Measurements from ENCODE around the gene PLP1.

Gene PLP1

DNA sequence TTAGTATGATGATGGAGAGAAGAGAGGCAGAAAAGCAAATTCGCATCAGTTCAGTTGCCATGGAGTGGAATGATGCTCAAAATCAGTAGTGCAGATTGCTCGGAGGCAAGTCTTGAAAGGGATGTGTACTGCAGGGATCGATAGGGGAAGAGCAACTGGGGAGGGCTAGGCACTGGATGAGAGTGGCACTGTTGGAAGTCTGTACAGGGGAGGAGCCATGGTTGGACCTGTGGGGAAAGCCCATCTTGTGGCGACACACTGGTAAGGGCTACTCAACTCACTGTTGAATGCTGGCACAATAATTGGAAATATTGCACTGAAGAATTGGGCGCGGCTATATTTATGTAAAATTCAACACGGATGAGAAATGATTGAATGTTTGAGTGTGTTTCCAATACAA lies 54.2 kb downstream of the PLP1 start:
- no peak for DNase-seq (ENCODE audit: low read depth)

DNA sequence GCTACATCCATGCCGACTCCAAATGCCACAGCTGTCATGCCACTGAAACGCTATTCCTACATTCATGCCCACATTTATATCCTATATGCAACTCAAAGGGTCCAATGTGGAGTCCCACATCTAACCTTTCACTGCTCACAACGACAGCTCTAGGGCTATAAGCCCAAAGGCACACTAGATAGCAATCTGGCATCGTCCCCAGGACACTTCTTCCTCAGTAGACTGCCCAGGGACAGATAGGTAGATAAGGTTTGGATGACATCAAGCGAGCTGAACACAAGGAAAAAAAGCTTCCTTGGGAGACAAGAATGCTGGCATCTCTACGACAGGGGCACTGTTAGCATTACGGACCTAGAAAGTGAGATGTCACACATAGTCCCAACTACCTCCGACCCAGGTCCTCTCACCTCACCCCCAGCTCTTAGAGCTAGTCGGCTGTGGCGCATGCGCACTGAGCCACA lies 54.7 kb downstream of the PLP1 start:
- peak; percentile 35 for DNase-seq (ENCODE audit: low read depth)

DNA sequence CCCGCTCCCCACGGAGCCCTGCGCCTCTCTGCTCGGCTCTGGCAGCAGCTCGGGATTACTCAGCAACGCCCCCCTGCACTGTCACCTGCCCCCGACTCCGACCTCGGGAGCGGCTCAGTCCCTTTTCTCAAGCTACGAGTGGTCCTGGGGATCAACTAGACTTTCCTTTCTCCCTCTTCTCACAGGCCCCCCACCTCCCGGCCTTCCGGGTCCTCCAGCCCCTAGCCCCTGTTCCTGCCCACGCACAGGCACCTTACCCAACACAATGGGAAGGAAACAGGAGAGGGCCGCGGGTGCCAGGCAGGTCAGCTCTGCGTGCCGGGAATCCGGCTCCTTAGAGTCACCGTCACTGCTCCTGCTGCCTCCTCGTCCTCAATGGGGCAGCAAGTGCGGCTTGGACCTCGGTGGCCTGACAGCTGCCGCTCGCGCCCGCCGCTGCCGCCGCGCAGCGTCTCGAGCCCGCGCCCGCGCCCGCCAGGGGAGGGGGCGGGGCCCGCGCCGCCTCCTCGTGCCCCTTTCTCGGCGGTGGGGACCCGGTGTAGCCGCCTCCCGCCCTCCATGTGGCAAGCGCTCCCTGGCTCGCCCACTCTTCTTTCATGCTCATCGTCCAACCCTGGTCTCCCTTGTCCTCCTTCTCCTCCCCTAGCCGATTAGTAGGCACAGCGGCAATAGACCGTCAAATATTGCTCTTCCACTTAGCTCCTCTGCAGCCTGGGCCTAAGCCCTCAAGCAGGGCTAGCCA lies 55.3 kb downstream of the PLP1 start, which contains the start of gene RAB9B:
Gene RAB9B (minus strand): TSS at position 455 of the 742 bp plus-strand sequence. CDS start 6,473 bp downstream, outside the sequence.
- DNase-seq (ENCODE audit: low read depth): no peak

- DNase-seq (ENCODE audit: low read depth): no peak
Measured at GRCh38 chrX:103839404-103839803, 62.8 kb downstream of the PLP1 start.
